D721Med (cell line): ENCODE results near the gene NPM3.

Source experiments
- DNase-seq: peaks from one replicate; pipeline ENCODE4 v3.0.0; 2011; ENCODE audit warnings: low spot score; ENCODE audit not compliant: insufficient read length
- FAIRE-seq: peaks from 2 replicates; lab custom pipeline; 2011; peaks lifted over from hg19 to GRCh38; lab: Jason Lieb, UNC
- CTCF ChIP-seq: IDR thresholded peaks from 2 replicates; pipeline ENCODE4 v1.5.1; 2012; ENCODE audit warnings: mild to moderate bottlenecking, control low read depth; ENCODE audit not compliant: insufficient read depth; ENCODE audit errors: missing control alignments

The NPM3 gene

GRCh38 chr10:101748496-101748895 is 34.8 kb downstream of the NPM3 start:
- FAIRE-seq (no peak), DNase-seq (no peak)
- TF ChIP-seq CTCF = no peak

GRCh38 chr10:101745074-101745696 is 38.1 kb downstream of the NPM3 start:
- DNase-seq (no peak), FAIRE-seq (no peak)
- no peak for TF ChIP-seq CTCF

DNA sequence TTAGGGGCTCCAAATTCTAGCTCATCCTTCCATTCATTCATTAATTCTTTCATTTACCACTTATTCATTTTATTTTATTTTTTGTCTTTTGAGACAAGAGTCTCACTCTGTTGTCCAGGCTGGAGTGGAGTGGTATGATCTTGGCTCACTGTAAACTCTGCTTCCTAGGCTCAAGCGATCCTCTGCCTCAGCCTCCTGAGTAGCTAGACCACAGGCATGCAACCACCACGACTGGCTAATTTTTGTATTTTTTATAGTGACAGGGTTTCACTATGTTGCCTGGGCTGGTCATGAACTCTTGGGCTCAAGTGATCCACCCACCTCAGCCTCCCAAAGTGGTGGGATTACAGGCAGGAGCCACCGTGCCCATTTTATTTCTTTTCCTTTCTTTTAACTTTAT is 39.0 kb downstream of the NPM3 start:
- no peak for TF ChIP-seq CTCF
- FAIRE-seq = no peak
- DNase-seq = no peak

DNA sequence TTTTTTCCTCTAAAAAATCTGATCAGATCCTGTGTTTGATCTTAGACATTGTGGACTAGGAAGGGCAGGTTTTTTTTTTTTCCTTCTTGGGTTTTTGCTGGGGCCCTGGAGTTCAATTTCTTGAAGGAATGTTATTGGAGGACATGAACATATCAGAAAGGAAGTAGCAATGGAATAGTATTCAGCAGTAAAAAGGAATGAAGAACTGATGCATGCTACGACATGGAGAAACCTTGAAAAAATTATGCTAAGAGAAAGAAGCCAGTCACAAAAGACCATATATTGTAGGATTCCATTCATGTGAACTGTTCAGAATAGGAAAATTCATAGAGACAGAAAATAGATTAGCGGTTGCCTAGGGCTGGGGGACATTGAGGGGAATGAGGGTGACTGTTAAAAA is 41.3 kb downstream of the NPM3 start:
- no peak for TF ChIP-seq CTCF
- DNase-seq (no peak), FAIRE-seq (no peak)

DNA sequence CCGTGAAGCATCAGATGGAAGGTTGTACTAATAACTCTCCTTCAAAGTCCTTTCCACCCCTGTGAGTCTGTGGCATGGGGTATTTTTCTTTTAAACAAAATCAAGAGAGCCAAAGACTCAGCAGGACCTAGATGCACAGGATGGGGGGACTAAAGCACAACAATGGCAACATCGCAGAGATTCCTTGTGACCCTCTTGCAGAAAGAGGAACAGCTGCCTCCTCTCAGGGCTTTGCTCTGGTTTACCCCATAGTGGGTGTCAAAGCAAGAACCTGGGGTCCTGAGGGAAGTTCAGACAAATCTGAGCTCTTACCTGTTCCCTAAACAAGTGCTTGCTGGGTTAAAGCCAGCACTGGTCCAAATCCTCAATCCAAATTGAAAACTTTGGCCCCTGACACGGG is 46.6 kb downstream of the NPM3 start:
- no peak for TF ChIP-seq CTCF
- DNase-seq (no peak), FAIRE-seq (no peak)

- FAIRE-seq (no peak), DNase-seq (no peak)
- TF ChIP-seq CTCF = no peak
These were observed 51.1 kb downstream of the NPM3 start for GRCh38 chr10:101732096-101732495.
